ENCODE data around the gene ARHGAP11A.

ARHGAP11A gene

DNA sequence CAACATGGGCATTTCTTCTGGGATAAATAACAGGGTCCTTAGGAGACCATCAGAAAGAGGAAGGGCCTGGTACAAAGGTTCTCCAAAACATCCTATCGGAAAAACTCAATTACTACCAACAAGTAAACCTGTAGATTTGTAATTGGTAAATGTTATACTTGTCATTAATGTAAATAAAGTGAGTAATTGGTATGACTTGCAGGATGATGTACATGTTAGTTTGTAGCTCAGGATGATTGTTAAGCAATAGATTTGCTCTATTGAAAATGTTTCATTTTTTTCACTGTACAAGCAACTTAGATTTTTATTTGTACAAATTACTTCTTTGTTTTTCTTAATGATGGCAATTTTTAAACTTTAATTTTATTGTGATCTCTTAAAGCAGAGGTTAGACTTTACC, 22.4 kb downstream of the ARHGAP11A start:
- H3K9me3 ChIP-seq (ENCODE audit: control insufficient read depth, low read length), result no peaks in the 10 kb centered on the region
- no peak overlapping the region for H3K9ac ChIP-seq (ENCODE audit: low read length)
- H3K36me3 ChIP-seq (ENCODE audit: control insufficient read depth, insufficient read depth, low read length), result no peaks in the 10 kb centered on the region
- H3K4me3 ChIP-seq (ENCODE audit: low read length), result no peak overlapping the region
- peaks cover 5% of the 10 kb centered on the region for H3K27me3 ChIP-seq (ENCODE audit: control insufficient read depth, insufficient read depth, low read length)
- no peaks in the 10 kb centered on the region for H3K4me1 ChIP-seq (ENCODE audit: control insufficient read depth, insufficient read depth, low read length)

DNA sequence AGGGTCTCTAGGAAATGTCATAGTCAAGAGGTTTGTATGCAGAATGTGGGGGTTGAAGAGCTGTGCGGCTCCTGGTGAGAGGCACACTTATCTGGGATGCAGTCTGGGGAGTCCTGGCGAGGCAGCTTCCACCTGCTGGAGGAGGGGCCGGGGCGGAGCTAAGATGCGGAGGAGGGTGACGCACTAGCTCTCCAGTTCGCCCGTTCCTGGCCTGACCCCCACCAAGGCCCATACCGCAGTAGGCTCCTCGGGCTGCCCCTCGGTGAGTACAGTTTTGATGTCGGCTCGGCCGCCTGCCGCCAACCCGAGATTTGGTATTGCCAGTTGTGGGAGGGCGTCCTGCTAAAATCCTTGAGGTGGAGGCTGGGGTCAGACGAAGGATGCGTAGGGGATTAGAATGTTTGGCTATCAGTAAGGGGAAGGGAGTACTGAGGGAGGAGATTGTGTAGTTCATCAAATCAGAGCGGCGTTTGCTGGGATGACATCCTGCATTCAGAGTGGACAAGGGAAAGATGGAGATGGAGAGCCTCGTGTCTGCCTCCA, 26.3 kb downstream of the ARHGAP11A start, which contains the start of gene SCG5:
SCG5 (plus strand) TSS at position 194 of the 543 bp plus-strand sequence. CDS start 1,883 bp downstream, outside the sequence.
- Histone ChIP-seq H3K4me3 (ENCODE audit: low read length) (peak within 1 kb of the TSS; percentile 25), H3K27me3 (ENCODE audit: control insufficient read depth, insufficient read depth, low read length) (peaks cover 5% of the 10 kb centered on the region)

DNA sequence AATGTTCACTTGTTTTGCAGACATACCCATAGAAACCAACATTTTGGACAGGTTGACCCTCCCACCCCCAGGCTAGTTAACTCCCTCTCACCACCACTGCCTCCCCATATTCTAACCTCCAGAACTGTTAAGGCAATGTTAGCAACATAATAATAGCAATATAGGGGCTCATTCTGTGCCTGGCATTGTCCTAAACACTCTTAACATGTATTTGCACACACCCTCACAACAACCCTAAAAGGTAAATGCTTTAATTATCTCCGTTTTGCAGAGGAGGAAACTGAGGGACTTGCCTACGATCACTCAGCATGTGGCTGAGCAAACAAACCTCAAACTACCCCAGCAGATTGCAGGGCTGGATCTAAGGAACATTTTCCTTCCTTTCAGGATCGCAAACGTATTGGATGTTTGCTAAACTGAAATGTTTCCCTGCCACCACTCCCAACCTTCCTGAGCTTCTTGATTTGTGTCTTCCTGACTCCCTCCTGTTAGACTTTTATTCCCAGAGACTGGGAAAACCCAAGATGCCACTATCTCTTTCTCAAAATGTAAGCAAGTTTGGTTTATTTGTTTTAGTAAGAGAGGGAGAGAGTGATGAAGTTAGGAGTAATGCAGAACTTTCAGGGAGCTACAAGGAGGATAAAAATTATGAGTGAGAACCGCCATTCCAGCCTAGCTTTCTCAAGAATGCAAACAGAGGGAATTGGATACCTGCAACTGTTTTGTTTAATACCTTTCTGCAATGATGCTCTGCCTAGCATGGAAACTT, 27.5 kb downstream of the ARHGAP11A start:
- no peak overlapping the region for H3K9ac ChIP-seq (ENCODE audit: low read length)
- H3K4me3 ChIP-seq (ENCODE audit: low read length), result no peak overlapping the region

More for the DNA sequence above, 26.3 kb downstream of the ARHGAP11A start, which contains the start of gene SCG5:
- Histone ChIP-seq H3K9ac (ENCODE audit: low read length) (peak within 1 kb of the TSS; percentile 17), H3K36me3 (ENCODE audit: control insufficient read depth, insufficient read depth, low read length) (no peaks in the 10 kb centered on the region), H3K9me3 (ENCODE audit: control insufficient read depth, low read length) (no peaks in the 10 kb centered on the region), H3K4me1 (ENCODE audit: control insufficient read depth, insufficient read depth, low read length) (no peaks in the 10 kb centered on the region)

DNA sequence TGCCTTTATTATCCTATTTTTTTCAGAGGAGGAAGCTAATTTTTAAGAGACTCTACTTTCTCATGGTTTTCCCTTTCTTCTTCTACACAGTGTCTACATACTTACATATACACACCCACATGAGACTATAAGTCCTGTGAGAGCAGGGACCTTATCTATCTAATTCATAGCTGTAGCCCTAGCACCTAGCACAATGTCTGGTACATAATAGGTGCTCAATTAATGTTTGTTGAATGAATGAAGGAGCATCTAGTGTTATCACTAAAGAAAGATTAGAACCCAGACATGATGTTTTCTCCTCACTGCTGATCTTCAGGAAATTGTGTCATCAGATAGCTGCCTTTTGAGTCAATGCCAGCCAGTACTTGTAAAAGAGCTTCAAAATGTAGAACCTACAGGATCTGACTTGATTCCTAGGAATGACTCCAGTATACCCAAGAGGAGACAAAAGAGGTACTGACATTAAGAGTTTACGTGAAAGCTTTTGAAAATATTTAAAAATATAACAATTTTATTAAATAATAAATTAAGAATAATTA, 28.7 kb downstream of the ARHGAP11A start:
- H3K4me3 ChIP-seq (ENCODE audit: low read length), result no peak overlapping the region
- peaks cover 5% of the 10 kb centered on the region for H3K27me3 ChIP-seq (ENCODE audit: control insufficient read depth, insufficient read depth, low read length)
- no peaks in the 10 kb centered on the region for H3K9me3 ChIP-seq (ENCODE audit: control insufficient read depth, low read length)
- no peaks in the 10 kb centered on the region for H3K36me3 ChIP-seq (ENCODE audit: control insufficient read depth, insufficient read depth, low read length)
- no peaks in the 10 kb centered on the region for H3K4me1 ChIP-seq (ENCODE audit: control insufficient read depth, insufficient read depth, low read length)
- no peak overlapping the region for H3K9ac ChIP-seq (ENCODE audit: low read length)

More for the DNA sequence above, 27.5 kb downstream of the ARHGAP11A start:
- H3K9me3 ChIP-seq (ENCODE audit: control insufficient read depth, low read length), result no peaks in the 10 kb centered on the region
- H3K27me3 ChIP-seq (ENCODE audit: control insufficient read depth, insufficient read depth, low read length), result peaks cover 5% of the 10 kb centered on the region
- H3K36me3 ChIP-seq (ENCODE audit: control insufficient read depth, insufficient read depth, low read length), result no peaks in the 10 kb centered on the region
- no peaks in the 10 kb centered on the region for H3K4me1 ChIP-seq (ENCODE audit: control insufficient read depth, insufficient read depth, low read length)

DNA sequence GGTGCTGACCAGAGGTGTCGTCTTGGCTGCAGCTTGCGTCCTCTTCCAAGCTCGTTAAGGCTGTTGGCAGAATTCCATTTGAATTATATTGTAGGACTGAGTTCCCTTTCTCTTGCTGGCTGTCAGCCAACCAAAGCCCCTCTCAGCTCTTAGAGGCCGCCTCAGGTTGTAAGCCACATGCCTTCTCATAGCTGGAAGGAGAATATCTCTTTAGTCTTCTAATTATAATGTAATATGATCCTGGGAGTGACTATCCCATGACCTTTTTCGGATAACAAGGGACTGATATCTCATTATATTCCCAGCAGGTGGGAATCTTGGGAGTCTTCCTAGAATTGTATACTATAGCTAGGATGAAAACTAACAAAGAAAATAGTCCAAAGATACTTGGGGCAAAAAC, 31.0 kb downstream of the ARHGAP11A start:
- Histone ChIP-seq H3K36me3 (ENCODE audit: control insufficient read depth, insufficient read depth, low read length) (no peaks in the 10 kb centered on the region), H3K9ac (ENCODE audit: low read length) (no peak overlapping the region), H3K27me3 (ENCODE audit: control insufficient read depth, insufficient read depth, low read length) (peaks cover 5% of the 10 kb centered on the region), H3K4me3 (ENCODE audit: low read length) (no peak overlapping the region), H3K4me1 (ENCODE audit: control insufficient read depth, insufficient read depth, low read length) (no peaks in the 10 kb centered on the region), H3K9me3 (ENCODE audit: control insufficient read depth, low read length) (no peaks in the 10 kb centered on the region)

DNA sequence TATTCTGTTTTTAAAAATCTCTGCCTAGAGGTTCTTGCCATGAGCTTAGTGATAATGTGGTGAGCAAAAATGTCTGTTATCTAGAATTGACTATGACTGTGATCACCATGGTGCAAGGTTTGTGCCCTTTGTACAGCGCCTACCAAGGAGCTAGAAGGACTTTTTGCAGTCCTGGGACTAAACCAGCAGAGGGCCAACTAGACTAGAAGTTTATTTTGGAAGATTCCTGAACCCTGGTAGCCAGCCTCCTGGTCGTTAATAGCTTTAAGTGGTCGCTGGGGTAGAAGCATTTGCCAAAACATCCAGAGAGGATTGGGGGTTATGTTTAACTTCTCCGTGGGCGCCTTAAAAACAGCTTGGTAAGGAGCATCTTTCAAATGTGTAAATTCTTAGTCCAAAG, 34.0 kb downstream of the ARHGAP11A start:
- H3K9ac ChIP-seq (ENCODE audit: low read length), result no peak overlapping the region
- no peaks in the 10 kb centered on the region for H3K4me1 ChIP-seq (ENCODE audit: control insufficient read depth, insufficient read depth, low read length)

DNA sequence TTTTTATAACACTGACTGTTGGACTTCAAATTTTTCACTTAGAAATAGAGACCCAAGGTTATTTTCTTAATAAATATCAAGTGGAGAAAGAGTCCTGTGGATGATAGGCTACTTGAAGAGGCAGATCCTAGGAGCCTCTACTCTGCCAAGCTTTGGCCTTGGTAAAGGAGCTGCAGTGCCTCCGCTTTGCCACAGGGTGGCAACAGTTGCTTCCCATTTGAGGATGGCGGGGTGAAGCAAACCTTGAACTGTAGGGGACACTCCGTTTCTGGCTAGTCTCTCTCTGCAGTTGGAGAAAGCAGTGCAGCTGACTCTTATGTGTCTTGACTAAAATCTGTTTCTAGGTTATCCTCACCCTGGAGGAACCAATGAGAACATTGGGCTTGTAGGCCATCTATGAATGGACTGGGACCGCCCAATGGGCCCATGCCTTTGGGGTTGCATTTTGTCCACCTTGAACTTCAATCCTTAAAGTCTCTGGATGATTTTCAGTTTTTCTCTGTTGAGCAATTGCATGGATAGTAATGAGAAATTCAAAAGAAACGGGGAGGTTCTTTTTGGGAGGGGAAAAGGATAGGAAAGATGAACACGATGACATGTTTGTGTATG, 36.0 kb downstream of the ARHGAP11A start:
- Histone ChIP-seq H3K36me3 (ENCODE audit: control insufficient read depth, insufficient read depth, low read length) (no peaks in the 10 kb centered on the region), H3K9me3 (ENCODE audit: control insufficient read depth, low read length) (no peaks in the 10 kb centered on the region), H3K4me1 (ENCODE audit: control insufficient read depth, insufficient read depth, low read length) (peaks cover 1% of the 10 kb centered on the region), H3K9ac (ENCODE audit: low read length) (no peak overlapping the region), H3K27me3 (ENCODE audit: control insufficient read depth, insufficient read depth, low read length) (no peaks in the 10 kb centered on the region), H3K4me3 (ENCODE audit: low read length) (no peak overlapping the region)

More for the DNA sequence above, 34.0 kb downstream of the ARHGAP11A start:
- Histone ChIP-seq H3K36me3 (ENCODE audit: control insufficient read depth, insufficient read depth, low read length) (no peaks in the 10 kb centered on the region), H3K9me3 (ENCODE audit: control insufficient read depth, low read length) (no peaks in the 10 kb centered on the region), H3K4me3 (ENCODE audit: low read length) (no peak overlapping the region), H3K27me3 (ENCODE audit: control insufficient read depth, insufficient read depth, low read length) (no peaks in the 10 kb centered on the region)

DNA sequence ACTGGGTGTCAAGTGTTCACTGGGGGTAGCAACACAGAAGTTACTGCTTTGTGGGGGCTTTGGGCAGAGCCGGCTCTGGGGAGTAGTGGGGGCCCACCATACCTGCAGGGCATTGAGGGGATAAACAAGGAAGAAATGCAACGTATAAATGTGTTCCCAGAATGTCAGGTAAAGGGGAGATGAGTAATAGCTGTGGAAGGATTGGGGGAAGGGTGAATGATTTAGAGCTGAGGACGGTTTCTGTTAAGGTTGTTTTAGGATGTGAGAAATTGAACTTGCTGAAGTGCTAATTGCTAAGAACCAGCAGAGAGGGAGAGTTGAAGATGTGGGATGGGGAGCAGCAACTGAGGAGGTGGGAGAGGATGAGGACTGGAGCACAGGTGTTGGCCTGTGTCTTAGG, 36.9 kb downstream of the ARHGAP11A start:
- Histone ChIP-seq H3K36me3 (ENCODE audit: control insufficient read depth, insufficient read depth, low read length) (no peaks in the 10 kb centered on the region), H3K27me3 (ENCODE audit: control insufficient read depth, insufficient read depth, low read length) (no peaks in the 10 kb centered on the region), H3K9ac (ENCODE audit: low read length) (no peak overlapping the region), H3K4me3 (ENCODE audit: low read length) (no peak overlapping the region), H3K9me3 (ENCODE audit: control insufficient read depth, low read length) (no peaks in the 10 kb centered on the region), H3K4me1 (ENCODE audit: control insufficient read depth, insufficient read depth, low read length) (peaks cover 7% of the 10 kb centered on the region)

DNA sequence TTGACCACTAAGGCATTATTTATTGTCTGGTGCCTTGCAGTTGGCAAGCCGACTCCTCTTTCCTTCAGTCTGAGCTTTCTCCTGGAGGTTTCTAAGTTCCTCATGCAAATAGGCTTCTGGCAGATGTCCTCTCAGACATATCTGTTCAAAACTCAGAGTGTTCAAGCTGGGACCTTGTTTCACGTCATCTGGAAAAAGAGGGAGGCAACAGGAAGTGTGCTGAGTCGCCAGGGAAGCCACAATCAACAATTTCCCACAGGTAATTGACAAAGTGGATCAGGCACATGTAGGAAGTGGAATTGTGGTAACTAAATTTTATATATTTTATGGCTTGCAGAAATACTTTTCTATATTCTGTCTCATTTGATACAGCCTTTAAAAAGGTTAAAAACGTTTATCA, 40.8 kb downstream of the ARHGAP11A start:
- no peak overlapping the region for H3K4me3 ChIP-seq (ENCODE audit: low read length)
- H3K36me3 ChIP-seq (ENCODE audit: control insufficient read depth, insufficient read depth, low read length), result no peaks in the 10 kb centered on the region
- H3K4me1 ChIP-seq (ENCODE audit: control insufficient read depth, insufficient read depth, low read length), result peaks cover 16% of the 10 kb centered on the region
- H3K9ac ChIP-seq (ENCODE audit: low read length), result no peak overlapping the region
- H3K9me3 ChIP-seq (ENCODE audit: control insufficient read depth, low read length), result no peaks in the 10 kb centered on the region
- H3K27me3 ChIP-seq (ENCODE audit: control insufficient read depth, insufficient read depth, low read length), result no peaks in the 10 kb centered on the region

DNA sequence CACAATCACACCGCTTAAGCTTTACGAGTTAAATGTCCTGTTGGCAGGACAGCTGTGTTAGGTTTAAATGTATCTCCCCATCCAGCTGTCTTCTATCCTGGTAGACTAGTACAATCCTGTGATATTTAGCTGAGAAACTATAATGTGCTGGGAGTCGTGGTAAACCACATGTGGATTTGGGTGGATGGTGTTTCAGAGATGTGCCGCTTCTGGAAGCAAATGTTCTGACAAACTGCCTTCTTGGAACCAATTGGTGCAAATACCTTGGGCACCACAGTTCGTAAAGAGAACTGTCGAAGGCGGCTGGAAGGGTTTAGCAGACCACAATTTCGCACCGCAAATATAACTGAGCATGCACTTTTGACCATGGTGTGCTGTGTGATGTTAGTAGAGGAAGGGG, 41.2 kb downstream of the ARHGAP11A start:
- Histone ChIP-seq H3K4me3 (ENCODE audit: low read length) (no peak overlapping the region), H3K4me1 (ENCODE audit: control insufficient read depth, insufficient read depth, low read length) (peaks cover 16% of the 10 kb centered on the region)

DNA sequence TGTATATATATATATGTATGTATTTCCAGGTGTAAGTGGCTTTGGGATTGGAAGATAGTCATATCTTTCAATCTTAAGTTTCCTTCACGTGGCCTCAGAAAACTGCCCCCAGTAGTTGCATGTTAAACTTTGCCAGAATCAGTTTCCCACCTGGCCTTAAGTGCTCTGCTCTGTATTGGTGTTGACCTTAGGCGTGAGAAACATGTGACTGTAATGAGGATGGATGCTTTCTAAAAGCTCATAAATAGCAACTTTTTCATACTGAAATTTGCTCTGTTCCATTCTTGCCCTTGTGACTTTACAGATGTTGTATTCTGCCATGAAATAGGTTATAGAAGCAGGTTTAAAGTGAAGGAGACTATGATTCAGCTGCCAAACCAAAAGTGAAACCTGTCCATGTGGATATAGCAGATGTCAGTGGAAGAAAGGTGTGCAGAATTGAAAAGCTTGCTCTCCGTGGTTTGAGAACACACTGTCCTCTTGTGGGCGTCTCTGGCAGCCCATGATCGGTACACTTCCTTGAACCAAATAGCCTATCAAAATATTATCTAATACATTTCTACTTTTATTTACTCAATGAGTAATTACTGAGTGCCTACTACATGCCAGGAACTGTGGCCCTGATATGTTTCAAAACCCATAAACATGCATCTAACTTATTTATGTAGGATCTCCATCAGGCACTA, 42.0 kb downstream of the ARHGAP11A start:
- H3K4me3 ChIP-seq (ENCODE audit: low read length), result no peak overlapping the region
- H3K27me3 ChIP-seq (ENCODE audit: control insufficient read depth, insufficient read depth, low read length), result no peaks in the 10 kb centered on the region
- H3K9me3 ChIP-seq (ENCODE audit: control insufficient read depth, low read length), result no peaks in the 10 kb centered on the region
- H3K9ac ChIP-seq (ENCODE audit: low read length), result no peak overlapping the region
- H3K4me1 ChIP-seq (ENCODE audit: control insufficient read depth, insufficient read depth, low read length), result peaks cover 16% of the 10 kb centered on the region
- H3K36me3 ChIP-seq (ENCODE audit: control insufficient read depth, insufficient read depth, low read length), result no peaks in the 10 kb centered on the region

More for the DNA sequence above, 41.2 kb downstream of the ARHGAP11A start:
- H3K9me3 ChIP-seq (ENCODE audit: control insufficient read depth, low read length), result no peaks in the 10 kb centered on the region
- no peaks in the 10 kb centered on the region for H3K27me3 ChIP-seq (ENCODE audit: control insufficient read depth, insufficient read depth, low read length)
- H3K9ac ChIP-seq (ENCODE audit: low read length), result no peak overlapping the region
- H3K36me3 ChIP-seq (ENCODE audit: control insufficient read depth, insufficient read depth, low read length), result no peaks in the 10 kb centered on the region
